ENCODE data around the gene COG2.

The COG2 gene

GRCh38 chr1:230725256-230726012 is 83.2 kb downstream of the COG2 start (continued):
- TF ChIP-seq ZNF394 (tag by site-specific recombination; IDR thresholded peaks at IDR 0.05; ENCODE audit: borderline replicate concordance) = no peak
- TF ChIP-seq ZNF791 (tag by site-specific recombination; IDR thresholded peaks at IDR 0.05) = no peak
- TF ChIP-seq BCL11B (tag by site-specific recombination; IDR thresholded peaks at IDR 0.05; ENCODE audit: low read depth) = no peak
- no peak for TF ChIP-seq KLF8 (tag by site-specific recombination; IDR thresholded peaks at IDR 0.05)
- TF ChIP-seq, protein P1, sequence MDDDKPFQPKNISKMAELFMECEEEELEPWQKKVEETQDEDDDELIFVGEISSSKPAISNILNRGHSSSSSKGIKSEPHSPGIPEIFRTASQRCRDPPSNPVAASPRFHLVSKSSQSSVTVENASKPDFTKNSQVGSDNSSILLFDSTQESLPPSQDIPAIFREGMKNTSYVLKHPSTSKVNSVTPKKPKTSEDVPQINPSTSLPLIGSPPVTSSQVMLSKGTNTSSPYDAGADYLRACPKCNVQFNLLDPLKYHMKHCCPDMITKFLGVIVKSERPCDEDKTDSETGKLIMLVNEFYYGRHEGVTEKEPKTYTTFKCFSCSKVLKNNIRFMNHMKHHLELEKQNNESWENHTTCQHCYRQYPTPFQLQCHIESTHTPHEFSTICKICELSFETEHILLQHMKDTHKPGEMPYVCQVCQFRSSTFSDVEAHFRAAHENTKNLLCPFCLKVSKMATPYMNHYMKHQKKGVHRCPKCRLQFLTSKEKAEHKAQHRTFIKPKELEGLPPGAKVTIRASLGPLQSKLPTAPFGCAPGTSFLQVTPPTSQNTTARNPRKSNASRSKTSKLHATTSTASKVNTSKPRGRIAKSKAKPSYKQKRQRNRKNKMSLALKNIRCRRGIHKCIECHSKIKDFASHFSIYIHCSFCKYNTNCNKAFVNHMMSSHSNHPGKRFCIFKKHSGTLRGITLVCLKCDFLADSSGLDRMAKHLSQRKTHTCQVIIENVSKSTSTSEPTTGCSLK (tag by site-specific recombination; IDR thresholded peaks at IDR 0.05) = no peak

DNA sequence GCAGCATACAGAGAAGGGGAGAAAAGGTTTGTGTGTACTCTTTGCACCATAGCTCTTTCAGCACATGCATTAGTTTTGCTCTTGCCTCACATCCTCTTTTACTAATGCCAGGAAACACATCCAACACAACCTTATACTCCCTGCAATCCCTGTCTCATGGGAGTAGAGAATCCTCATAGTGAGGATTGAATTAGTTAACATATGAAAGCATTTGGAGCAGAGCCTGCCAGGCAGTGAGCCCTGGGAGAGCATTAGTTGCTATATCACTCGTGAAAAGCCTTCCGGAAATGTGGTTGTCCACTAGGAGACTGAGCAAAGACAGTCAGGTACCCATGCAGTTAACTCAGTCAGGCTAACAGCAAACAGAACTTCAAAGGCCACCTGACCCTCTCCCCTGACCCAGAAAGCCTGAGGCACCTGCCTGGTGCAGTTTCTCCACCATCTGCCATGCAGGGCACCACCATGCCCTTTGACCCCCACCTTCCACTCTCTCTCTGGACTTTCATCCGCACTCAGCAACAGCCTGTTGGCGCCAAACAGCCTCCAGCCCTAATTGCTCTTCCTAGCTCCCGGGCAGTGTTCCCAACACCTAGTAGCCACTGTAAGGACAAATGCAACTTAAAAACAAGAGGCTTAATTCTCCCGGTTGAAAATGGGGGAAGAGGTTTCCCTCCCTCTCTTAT is 86.6 kb downstream of the COG2 start:
- TF ChIP-seq ZBTB1 (tag by site-specific recombination; IDR thresholded peaks at IDR 0.05) (no peak), ZNF529 (tag by site-specific recombination; IDR thresholded peaks at IDR 0.05; ENCODE audit: insufficient replicate concordance) (no peak), KLF9 (tag by site-specific recombination; IDR thresholded peaks at IDR 0.05; ENCODE audit: low read depth) (no peak), ZNF274 (IDR thresholded peaks at IDR 0.05; ENCODE audit: low read length) (no peak), ZNF274 (tag by site-specific recombination; IDR thresholded peaks at IDR 0.05; ENCODE audit: borderline replicate concordance) (no peak), ZNF19 (tag by site-specific recombination; IDR thresholded peaks at IDR 0.05; ENCODE audit: low read depth) (no peak), GFI1B (tag by site-specific recombination; IDR thresholded peaks at IDR 0.05) (no peak), ZNF133 (tag by site-specific recombination; IDR thresholded peaks at IDR 0.05) (no peak), SALL2 (tag by site-specific recombination; IDR thresholded peaks at IDR 0.05; ENCODE audit: borderline replicate concordance) (no peak), ZNF155 (tag by site-specific recombination; IDR thresholded peaks at IDR 0.05) (no peak), PRDM1 (tag by site-specific recombination; IDR thresholded peaks at IDR 0.05) (no peak), ZNF112 (tag by site-specific recombination; IDR thresholded peaks at IDR 0.05) (no peak), ZEB2 (tag by site-specific recombination; IDR thresholded peaks at IDR 0.05) (no peak)
- TF ChIP-seq, protein P2, sequence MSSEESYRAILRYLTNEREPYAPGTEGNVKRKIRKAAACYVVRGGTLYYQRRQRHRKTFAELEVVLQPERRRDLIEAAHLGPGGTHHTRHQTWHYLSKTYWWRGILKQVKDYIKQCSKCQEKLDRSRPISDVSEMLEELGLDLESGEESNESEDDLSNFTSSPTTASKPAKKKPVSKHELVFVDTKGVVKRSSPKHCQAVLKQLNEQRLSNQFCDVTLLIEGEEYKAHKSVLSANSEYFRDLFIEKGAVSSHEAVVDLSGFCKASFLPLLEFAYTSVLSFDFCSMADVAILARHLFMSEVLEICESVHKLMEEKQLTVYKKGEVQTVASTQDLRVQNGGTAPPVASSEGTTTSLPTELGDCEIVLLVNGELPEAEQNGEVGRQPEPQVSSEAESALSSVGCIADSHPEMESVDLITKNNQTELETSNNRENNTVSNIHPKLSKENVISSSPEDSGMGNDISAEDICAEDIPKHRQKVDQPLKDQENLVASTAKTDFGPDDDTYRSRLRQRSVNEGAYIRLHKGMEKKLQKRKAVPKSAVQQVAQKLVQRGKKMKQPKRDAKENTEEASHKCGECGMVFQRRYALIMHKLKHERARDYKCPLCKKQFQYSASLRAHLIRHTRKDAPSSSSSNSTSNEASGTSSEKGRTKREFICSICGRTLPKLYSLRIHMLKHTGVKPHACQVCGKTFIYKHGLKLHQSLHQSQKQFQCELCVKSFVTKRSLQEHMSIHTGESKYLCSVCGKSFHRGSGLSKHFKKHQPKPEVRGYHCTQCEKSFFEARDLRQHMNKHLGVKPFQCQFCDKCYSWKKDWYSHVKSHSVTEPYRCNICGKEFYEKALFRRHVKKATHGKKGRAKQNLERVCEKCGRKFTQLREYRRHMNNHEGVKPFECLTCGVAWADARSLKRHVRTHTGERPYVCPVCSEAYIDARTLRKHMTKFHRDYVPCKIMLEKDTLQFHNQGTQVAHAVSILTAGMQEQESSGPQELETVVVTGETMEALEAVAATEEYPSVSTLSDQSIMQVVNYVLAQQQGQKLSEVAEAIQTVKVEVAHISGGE (tag by site-specific recombination; conservative IDR thresholded peaks at IDR 0.05; ENCODE audit: low read depth) = no peak
- no peak overlapping the region for H3K27ac ChIP-seq (ENCODE audit: extremely low read depth, low read depth, low read length)
- no peaks in the 10 kb centered on the region for H3K4me1 ChIP-seq (ENCODE audit: control insufficient read depth, insufficient read depth, low read length)
- H3K4me3 ChIP-seq (ENCODE audit: low read depth, low read length) = no peak overlapping the region
- no peaks in the 10 kb centered on the region for H3K36me3 ChIP-seq (ENCODE audit: control insufficient read depth in 2 of 2, insufficient read depth in 1 of 2, low read length in 2 of 2)
- ChIA-PET POLR2A (no interaction called here), CTCF (no interaction called here)
- H3K9me3 ChIP-seq (ENCODE audit: control insufficient read depth, insufficient read depth, low read depth, low read length) = no peaks in the 10 kb centered on the region
